DMS53 treated with DMSO at 0.1 percent for 48 hours (cell line): Measurements from ENCODE around the gene MEF2C.

ENCODE experiments used
- DNase-seq: peaks from one replicate; lab custom pipeline; 2025; ENCODE audit not compliant: unreplicated experiment; lab: John Stamatoyannopoulos, UW

Gene MEF2C

GRCh38 chr5:88678770-88679381 lies 204.1 kb downstream of the MEF2C start:
- DNase-seq, result no peak

GRCh38 chr5:88677943-88678769 lies 204.8 kb downstream of the MEF2C start:
- DNase-seq, result no peak

GRCh38 chr5:88677376-88677895 lies 205.5 kb downstream of the MEF2C start:
- DNase-seq, result no peak

GRCh38 chr5:88676637-88677375 lies 206.2 kb downstream of the MEF2C start:
- DNase-seq, result no peak

- peak; percentile 80 for DNase-seq
Observed at GRCh38 chr5:88675708-88676636, 207.0 kb downstream of the MEF2C start.

GRCh38 chr5:88675168-88675707 lies 207.7 kb downstream of the MEF2C start:
- DNase-seq, result peak; percentile 80

- peak; percentile 79 for DNase-seq
Observed at GRCh38 chr5:88674356-88675167, 208.4 kb downstream of the MEF2C start.

- no peak for DNase-seq
Observed at GRCh38 chr5:88673253-88674105, 209.5 kb downstream of the MEF2C start.

GRCh38 chr5:88672644-88673252 lies 210.2 kb downstream of the MEF2C start:
- DNase-seq, result no peak

- DNase-seq, result no peak
Observed at GRCh38 chr5:88671505-88672499, 211.2 kb downstream of the MEF2C start.

- no peak for DNase-seq
Observed at GRCh38 chr5:88671106-88671504, 211.9 kb downstream of the MEF2C start.

GRCh38 chr5:88670461-88670860 lies 212.5 kb downstream of the MEF2C start:
- DNase-seq, result no peak

GRCh38 chr5:88669371-88670050 lies 213.5 kb downstream of the MEF2C start:
- DNase-seq, result no peak

- DNase-seq, result peak; percentile 65
Observed at GRCh38 chr5:88667496-88668201, 215.3 kb downstream of the MEF2C start.
